ENCODE measurements around the gene THEM5. TPM values are rescaled to one million over a fixed set of nuclear protein-coding genes. Genes with fewer than 3 reads are reported as not detected.

THEM5 gene
- total RNA-seq, 4 donors from 2014 or later, result not detected

- DNase-seq, result peak; percentile 46 to 85 (median 82)
- H3K4me1 ChIP-seq, result peaks cover 0 to 43% (median 12%) of the 10 kb centered on the region in 4 donors
- H3K27ac ChIP-seq, result peak within 1 kb of the TSS; percentile 66 to 78 (median 72)
- H3K27me3 ChIP-seq, result no peaks in the 10 kb centered on the region
- TF ChIP-seq POLR2A (IDR thresholded peaks at IDR 0.05) (peak; percentile 64 to 78), CTCF (IDR thresholded peaks at IDR 0.05) (peak in 2 of 6 experiments; percentile 31 to 32)
- peak within 1 kb of the TSS; percentile 42 to 67 (median 52) for H3K4me3 ChIP-seq
- no peaks in the 10 kb centered on the region for H3K36me3 ChIP-seq
- H3K9me3 ChIP-seq, result no peaks in the 10 kb centered on the region
Measured at GRCh38 chr1:151839457-151840403, 13.8 kb downstream of the THEM5 start, which contains the start of gene C2CD4D. Gene C2CD4D, minus strand, starts transcription at chr1:151839820. Its CDS starts 831 bp downstream, at chr1:151838989.

GRCh38 chr1:151839082-151839412 is 14.5 kb downstream of the THEM5 start:
- TF ChIP-seq CTCF (IDR thresholded peaks at IDR 0.05) (no peak), POLR2A (IDR thresholded peaks at IDR 0.05) (no peak)
- H3K9me3 ChIP-seq, result no peaks in the 10 kb centered on the region
- no peak for DNase-seq
- H3K4me3 ChIP-seq, result peak overlapping the region; percentile 42 to 67 (median 52)
- H3K4me1 ChIP-seq, result peaks cover 0 to 50% (median 12%) of the 10 kb centered on the region in 4 donors
- H3K27ac ChIP-seq, result peak overlapping the region; percentile 66 to 78 (median 72)
- no peaks in the 10 kb centered on the region for H3K27me3 ChIP-seq
- H3K36me3 ChIP-seq, result no peaks in the 10 kb centered on the region

- TF ChIP-seq CTCF (IDR thresholded peaks at IDR 0.05) (no peak), POLR2A (IDR thresholded peaks at IDR 0.05) (no peak)
- H3K9me3 ChIP-seq, result no peaks in the 10 kb centered on the region
- H3K4me3 ChIP-seq, result peak overlapping the region; percentile 42 to 67 (median 52)
- H3K4me1 ChIP-seq, result peaks cover 0 to 56% (median 12%) of the 10 kb centered on the region in 4 donors
- H3K27me3 ChIP-seq, result no peaks in the 10 kb centered on the region
- peak overlapping the region in 3 of 4 donors; percentile 66 to 78 (median 71) for H3K27ac ChIP-seq
- DNase-seq, result peak in 1 of 3 donors; percentile 54
- no peaks in the 10 kb centered on the region for H3K36me3 ChIP-seq
Measured at GRCh38 chr1:151838222-151839081, 15.1 kb downstream of the THEM5 start.

- TF ChIP-seq POLR2A (IDR thresholded peaks at IDR 0.05), result no peak
- no peak for TF ChIP-seq CTCF (IDR thresholded peaks at IDR 0.05)
- peak overlapping the region; percentile 42 to 67 (median 52) for H3K4me3 ChIP-seq
- H3K27me3 ChIP-seq, result no peaks in the 10 kb centered on the region
- no peaks in the 10 kb centered on the region for H3K9me3 ChIP-seq
- H3K27ac ChIP-seq, result peak overlapping the region in 2 of 4 donors; percentile 66 to 78
- no peaks in the 10 kb centered on the region for H3K36me3 ChIP-seq
- H3K4me1 ChIP-seq, result peaks cover 0 to 62% (median 12%) of the 10 kb centered on the region in 4 donors
- no peak for DNase-seq
Measured at GRCh38 chr1:151837884-151838221, 15.7 kb downstream of the THEM5 start.

GRCh38 chr1:151837197-151837596 is 16.3 kb downstream of the THEM5 start:
- Histone ChIP-seq H3K4me3 (no peak overlapping the region), H3K4me1 (peaks cover 0 to 66% (median 12%) of the 10 kb centered on the region in 4 donors), H3K9me3 (no peaks in the 10 kb centered on the region), H3K27me3 (no peaks in the 10 kb centered on the region), H3K36me3 (no peaks in the 10 kb centered on the region), H3K27ac (peak overlapping the region in 3 of 4 donors; percentile 45 to 78 (median 66))
- no peak for TF ChIP-seq POLR2A (IDR thresholded peaks at IDR 0.05)
- TF ChIP-seq CTCF (IDR thresholded peaks at IDR 0.05), result no peak
- no peak for DNase-seq

Measured in Peyer's patch (tissue), 4 donors.